K562 (cell line): ENCODE results near the gene TMEM53. TPM values are rescaled to one million over a fixed set of nuclear protein-coding genes. Genes with fewer than 3 reads are reported as not detected.

Experiments used
- ATAC-seq: fragments of 200-7000 bp; cut with Tn5 transposase; 3 replicates; pipeline ENCODE4 v1.9.1; 2020; ENCODE audit warnings: moderate library complexity
- BruUV-seq: library from RNA; stranded (reverse); fragments of 400-500 nt; replicated peaks from 2 replicates; lab custom pipeline; 2021; lab: Mats Ljungman, UMichigan
- CTCF ChIA-PET: fragments of 300-600 bp; formaldehyde crosslinking; extraction: SDS; loops from one replicate; lab custom pipeline; 2021; ENCODE audit warnings: low intra/inter-chr PET ratio; lab: Yijun Ruan, JAX
- POLR2A ChIA-PET: fragments of 300-600, 350-650 bp; sonication (Branson Sonifier 250); formaldehyde crosslinking; extraction: SDS; loops from one replicate; lab custom pipeline; 2021; ENCODE audit warnings: antibody characterized with exemption, inconsistent platforms; lab: Yijun Ruan, JAX
- DNase-seq, 4 experiments: peaks; one replicate each; pipeline versions ENCODE4 v3.0.0 to v3.0.0-alpha.2; 2011 to 2018; ENCODE audit warnings: low spot score in 3 of 4, mixed read lengths in 3 of 4; ENCODE audit errors: extremely low read depth in 1 of 4
- FAIRE-seq: peaks from 2 replicates; lab custom pipeline; 2011; peaks lifted over from hg19 to GRCh38; lab: Jason Lieb, UNC
- H2AFZ ChIP-seq: 2 replicates; pipeline ENCODE4 v1.6.0; 2011; ENCODE audit warnings: low read depth, low read length, control low read depth, inconsistent platforms
- H3K27ac ChIP-seq: fragments of 200-600 bp; 3 replicates; pipeline ENCODE4 v1.8.0; 2011; ENCODE audit warnings: low read depth, mild to moderate bottlenecking, control low read depth, inconsistent platforms, low read length, moderate library complexity, mixed read lengths; ENCODE audit errors: extremely low read depth
- H3K27me3 ChIP-seq, 2 experiments: fragments of 300-600 bp in 1 of 2; 2 replicates in 1 of 2; 3 replicates in 1 of 2; pipeline versions ENCODE4 v1.6.0 to v1.8.0; 2011; ENCODE audit warnings: inconsistent platforms in 2 of 2, low read length in 2 of 2, mild to moderate bottlenecking in 1 of 2, mixed read lengths in 1 of 2, moderate library complexity in 1 of 2; ENCODE audit not compliant: control insufficient read depth in 2 of 2, insufficient read depth in 2 of 2
- H3K36me3 ChIP-seq: fragments of 300-600 bp; 3 replicates; pipeline ENCODE4 v1.8.0; 2011; ENCODE audit warnings: mild to moderate bottlenecking, low read length, inconsistent platforms; ENCODE audit not compliant: control insufficient read depth, insufficient read depth
- H3K4me1 ChIP-seq, 2 experiments: fragments of 200-600 bp in 1 of 2; replicated peaks in 1 of 2; 2 replicates in 1 of 2; 3 replicates in 1 of 2; pipeline versions ENCODE4 v1.5.1 to v1.8.0; 2011; ENCODE audit warnings: inconsistent platforms in 2 of 2, low read length in 2 of 2, mild to moderate bottlenecking in 1 of 2, mixed read lengths in 1 of 2, moderate library complexity in 1 of 2; ENCODE audit not compliant: control insufficient read depth in 2 of 2, insufficient read depth in 2 of 2
- H3K4me2 ChIP-seq: 2 replicates; pipeline ENCODE4 v1.6.1; 2011; ENCODE audit warnings: low read length, control low read depth, inconsistent platforms, mixed read lengths; ENCODE audit not compliant: insufficient read depth
- H3K4me3 ChIP-seq: fragments of 200-600 bp; sonication (generic), shearing (Covaris generic); 2 replicates; pipeline ENCODE4 v1.5.1; 2016; ENCODE audit warnings: control low read depth, inconsistent platforms
- H3K79me2 ChIP-seq: fragments of 200-600 bp; 3 replicates; pipeline ENCODE4 v1.8.0; 2011; ENCODE audit warnings: low read length, inconsistent platforms; ENCODE audit not compliant: control insufficient read depth, insufficient read depth
- H3K9ac ChIP-seq, 2 experiments: 2 replicates each; pipeline versions ENCODE4 v1.6.0 to v1.6.1; 2011; ENCODE audit warnings: low read depth in 2 of 2, low read length in 2 of 2, control low read depth in 1 of 2, inconsistent platforms in 1 of 2, mild to moderate bottlenecking in 1 of 2, mixed read lengths in 1 of 2; ENCODE audit not compliant: insufficient read depth in 1 of 2
- H3K9me1 ChIP-seq: one replicate; pipeline ENCODE4 v1.6.0; 2011; ENCODE audit warnings: inconsistent platforms, mild to moderate bottlenecking, low read length, moderate library complexity; ENCODE audit not compliant: control insufficient read depth, insufficient read depth
- H3K9me3 ChIP-seq: replicated peaks from 2 replicates; pipeline ENCODE4 v1.5.1; 2011; ENCODE audit warnings: low read depth, low read length, inconsistent platforms; ENCODE audit not compliant: control insufficient read depth, insufficient read depth
- H4K20me1 ChIP-seq: replicated peaks from 2 replicates; pipeline ENCODE4 v1.6.1; 2011; ENCODE audit warnings: low read length, inconsistent platforms, mixed read lengths; ENCODE audit not compliant: control insufficient read depth, insufficient read depth
- CTBP1 ChIP-seq: fragments of 450-650 bp; IDR thresholded peaks from 2 replicates; pipeline ENCODE4 v1.6.1; 2016; ENCODE audit warnings: borderline replicate concordance
- HNRNPL ChIP-seq: fragments of 200-400 bp; formaldehyde crosslinking; IDR thresholded peaks from 2 replicates; pipeline ENCODE4 v1.6.1; 2017; ENCODE audit warnings: low read depth, mild to moderate bottlenecking, low read length
- PML ChIP-seq: IDR thresholded peaks from 2 replicates; pipeline ENCODE4 v1.6.1; 2012; ENCODE audit warnings: low read length, inconsistent platforms
- SRSF9 ChIP-seq: fragments of 200-400 bp; formaldehyde crosslinking; IDR thresholded peaks from 2 replicates; pipeline ENCODE4 v1.6.1; 2017; ENCODE audit warnings: low read depth, low read length, borderline replicate concordance
- TBP ChIP-seq: optimal IDR thresholded peaks from 2 replicates; pipeline ENCODE3; 2011; ENCODE audit warnings: low read depth, low read length, improper control_type of control experiment
- WGBS: fragments of 100-300 bp; shearing (Covaris generic); methylation state at CpG from one replicate; pipeline ENCODE4 v1.1.6; 2016; ENCODE audit warnings: low coverage, mixed read lengths; ENCODE audit not compliant: insufficient coverage; ENCODE audit errors: missing lambda C conversion rate; 5-methylcytosine and 5-hydroxymethylcytosine counted together
- in situ Hi-C: fragments of 300-500 bp; cut with MboI; formaldehyde crosslinking; loops from 4 replicates; pipeline ENCODE4 v1.15.0; 2018; ENCODE audit warnings: inconsistent platforms, mixed read lengths
- intact Hi-C: fragments of 100-400 bp; cut with micrococcal nuclease; formaldehyde crosslinking; loops from 2 replicates; pipeline ENCODE4 v1.14.2; 2022
- polyA plus RNA-seq, 8 experiments: library from polyadenylated mRNA; depleted of rRNA in 4 of 8; stranded (reverse) in 5 of 8; unstranded in 3 of 8; fragments of >200 nt; fragmentation: Nextera tagmentation in 2 of 8; fragmentation: Illumina TruSeq in 1 of 8; extraction: Ambion mirVana in 2 of 8; extraction: Trizol in 1 of 8; gene quantifications; 2 replicates each; pipeline versions ENCODE4 v1.2.1 to v1.2.3, GENCODE V29; 2011 to 2014; ENCODE audit warnings: inconsistent platforms in 1 of 8, missing spikeins in 1 of 8
- total RNA-seq, 7 experiments: library from RNA; depleted of rRNA in 6 of 7; stranded (reverse); fragments of >200 nt in 6 of 7; fragmentation: Illumina TruSeq in 2 of 7; extraction: Trizol in 2 of 7; gene quantifications; 2 replicates each; pipeline versions ENCODE4 v1.2.1 to v1.2.3, GENCODE V29; 2011 to 2021; ENCODE audit warnings: low replicate concordance in 1 of 7
- TF ChIP-seq, protein P1 (sequence below): fragments of 450-650 bp; IDR thresholded peaks from 2 replicates; pipeline ENCODE4 v1.6.1; 2016; ENCODE audit warnings: antibody characterized with exemption

Gene TMEM53
- total and polyA plus RNA-seq, 9 of the 15 experiments (the other 6 are each of a cell fraction or from before 2014, with no cell fraction given): 0.23 to 3.7 (median 2.0) TPM

DNA sequence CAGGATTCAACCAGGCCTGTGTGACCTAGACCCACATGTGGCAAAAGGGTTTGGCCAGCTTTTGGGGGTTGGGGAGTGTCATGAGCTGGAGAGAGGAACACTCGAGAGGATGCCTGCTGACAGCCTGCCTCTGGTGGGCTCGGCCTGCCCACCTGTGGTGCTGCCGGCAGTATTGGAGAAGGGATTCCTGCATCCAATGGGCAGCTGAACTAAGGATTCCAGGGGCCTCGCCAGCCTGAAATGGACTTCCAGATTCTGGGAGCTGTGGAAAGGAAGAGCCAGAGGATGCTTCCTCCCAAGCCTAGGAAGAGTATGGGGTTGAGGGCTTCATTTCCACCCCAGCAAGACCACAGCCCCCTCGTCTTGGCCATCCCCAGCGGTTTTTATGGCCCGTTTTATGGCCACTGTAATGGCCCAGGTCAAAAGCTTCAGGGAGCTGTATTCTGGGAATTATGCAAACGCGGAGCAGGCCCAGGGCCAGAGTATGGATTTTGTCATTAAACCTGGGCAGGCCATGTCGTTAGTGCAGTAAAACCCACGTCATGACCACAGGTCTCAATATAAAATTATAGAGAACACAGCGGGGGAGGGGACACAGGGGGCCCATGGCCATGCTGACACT is 63.6 kb downstream of the TMEM53 start:
- DNase-seq (no peak), ATAC-seq (no peak), FAIRE-seq (no peak)
- in situ Hi-C loops (no loop called here), intact Hi-C loops (no loop called here)
- Histone ChIP-seq H3K36me3 (no peaks in the 10 kb centered on the region), H3K27ac (no peak overlapping the region), H3K79me2 (no peaks in the 10 kb centered on the region), H3K9me3 (no peaks in the 10 kb centered on the region), H3K4me2 (peak overlapping the region; percentile 60; the same call in 1 of the 2 replicates), H3K4me3 (no peak overlapping the region), H3K9me1 (peaks cover 5% of the 10 kb centered on the region), H4K20me1 (peaks cover 3% of the 10 kb centered on the region; the same call in 1 of the 2 replicates), H3K4me1 (peaks cover 21 to 26% of the 10 kb centered on the region in 2 experiments), H2AFZ (no peak overlapping the region), H3K27me3 (no peaks in the 10 kb centered on the region; a peak in 1 of 5 replicates), H3K9ac (peak overlapping the region in 1 of 2 experiments; percentile 57; a peak in 2 of 4 replicates)
- BruUV-seq: no TSS peak
- peak; percentile 5; the same call in 1 of the 2 replicates for TF ChIP-seq PML
- TF ChIP-seq SRSF9: no peak
- TF ChIP-seq HNRNPL: peak; percentile 5; the same call in 1 of the 2 replicates
- TF ChIP-seq CTBP1: peak; percentile 26; the same call in 1 of the 2 replicates
- TF ChIP-seq TBP: peak; percentile 19
- TF ChIP-seq, protein P1, sequence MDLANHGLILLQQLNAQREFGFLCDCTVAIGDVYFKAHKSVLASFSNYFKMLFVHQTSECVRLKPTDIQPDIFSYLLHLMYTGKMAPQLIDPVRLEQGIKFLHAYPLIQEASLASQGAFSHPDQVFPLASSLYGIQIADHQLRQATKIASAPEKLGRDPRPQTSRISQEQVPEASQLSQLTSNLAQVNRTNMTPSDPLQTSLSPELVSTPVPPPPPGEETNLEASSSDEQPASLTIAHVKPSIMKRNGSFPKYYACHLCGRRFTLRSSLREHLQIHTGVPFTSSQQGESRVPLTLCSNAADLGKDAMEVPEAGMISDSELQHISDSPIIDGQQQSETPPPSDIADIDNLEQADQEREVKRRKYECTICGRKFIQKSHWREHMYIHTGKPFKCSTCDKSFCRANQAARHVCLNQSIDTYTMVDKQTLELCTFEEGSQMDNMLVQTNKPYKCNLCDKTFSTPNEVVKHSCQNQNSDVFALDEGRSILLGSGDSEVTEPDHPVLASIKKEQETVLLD: 0 out of 2 replicates have a peak, but pooled peaks have one; percentile 6
- WGBS: 42% methylated on average over 11 of the region's 12 CpGs
- ChIA-PET POLR2A (interaction anchor here (0.6 to 2.7 kb wide), 12 partner anchors 10 to 239 kb away, joined by 3 to 17 read pairs (median 4); no protein-coding TSS in a partner anchor), CTCF (interaction anchor here (0.6 to 3.2 kb wide), 2 partner anchors 41 to 608 kb away, joined by 3 to 62 read pairs; no protein-coding TSS in a partner anchor)
